B cell (primary cell): ENCODE measurements around the gene KDM4D. TPM values are rescaled to one million over a fixed set of nuclear protein-coding genes. Genes with fewer than 3 reads are reported as not detected.

Experiments used
- ATAC-seq: fragments of 200-7000 bp; cut with Tn5 transposase; one replicate; pipeline ENCODE4 v1.10.0; 2021; ENCODE audit warnings: low read depth, mild to moderate bottlenecking, moderate number of reproducible peaks, moderate library complexity
- CTCF ChIA-PET: fragments of 350-600 bp; sonication (Branson Sonifier 250); formaldehyde crosslinking; loops from one replicate; lab custom pipeline; 2021; ENCODE audit warnings: antibody characterized with exemption, inconsistent platforms; lab: Charles Lee
- POLR2A ChIA-PET: fragments of 350-600 bp; sonication (Branson Sonifier 250); formaldehyde crosslinking; loops from one replicate; lab custom pipeline; 2021; ENCODE audit warnings: antibody characterized with exemption; lab: Charles Lee
- DNase-seq: peaks from one replicate; pipeline ENCODE4 v3.0.0; 2013
- H2AFZ ChIP-seq: 2 replicates; pipeline ENCODE4 v1.6.1; 2012; ENCODE audit warnings: mild to moderate bottlenecking, low read depth, low read length; ENCODE audit not compliant: insufficient read depth, poor library complexity, severe bottlenecking
- H3K27ac ChIP-seq, 2 donors: 1 replicate in 1 of 2; 2 replicates in 1 of 2; pipeline ENCODE4 v1.5.1; 2012 to 2013; ENCODE audit warnings: low read length in 2 of 2, mild to moderate bottlenecking in 2 of 2, moderate library complexity in 1 of 2
- H3K27me3 ChIP-seq, 4 experiments: fragments of 200-600 bp in 1 of 4; sonication (generic) in 1 of 4; replicated peaks in 1 of 4; 1 replicate in 2 of 4; 2 replicates in 2 of 4; pipeline versions ENCODE4 v1.6.1 to v1.7.0; 2013 to 2016; ENCODE audit warnings: low read length in 3 of 4, mild to moderate bottlenecking in 2 of 4, mixed read lengths in 1 of 4, moderate library complexity in 1 of 4; ENCODE audit not compliant: insufficient read depth in 4 of 4, control insufficient read depth in 3 of 4; ENCODE audit errors: control extremely low read depth in 1 of 4
- H3K36me3 ChIP-seq, 2 experiments: replicated peaks in 1 of 2; 1 replicate in 1 of 2; 2 replicates in 1 of 2; pipeline versions ENCODE4 v1.6.1 to v1.7.1; 2013; ENCODE audit warnings: low read length in 1 of 2; ENCODE audit not compliant: insufficient read depth in 2 of 2, control insufficient read depth in 1 of 2; ENCODE audit errors: control extremely low read depth in 1 of 2, extremely low read depth in 1 of 2
- H3K4me1 ChIP-seq, 2 donors: fragments of 200-600 bp in 1 of 2; sonication (generic) in 1 of 2; 1 replicate in 1 of 2; 2 replicates in 1 of 2; pipeline versions ENCODE4 v1.5.1 to v1.6.1; 2013 to 2017; ENCODE audit warnings: low read length in 2 of 2; ENCODE audit not compliant: control insufficient read depth in 2 of 2, insufficient read depth in 2 of 2
- H3K4me2 ChIP-seq: replicated peaks from 2 replicates; pipeline ENCODE3; 2012; ENCODE audit warnings: mild to moderate bottlenecking, low read depth, low read length; ENCODE audit not compliant: poor library complexity, severe bottlenecking
- H3K4me3 ChIP-seq, 5 experiments: fragments of 200-600 bp in 1 of 5; sonication (generic) in 1 of 5; 1 replicate in 3 of 5; 2 replicates in 2 of 5; pipeline versions ENCODE4 v1.5.1 to v1.7.0; 2011 to 2016; ENCODE audit warnings: low read length in 4 of 5, mild to moderate bottlenecking in 4 of 5, low read depth in 2 of 5, control low read depth in 1 of 5, moderate library complexity in 1 of 5; ENCODE audit not compliant: insufficient read depth in 1 of 5; ENCODE audit errors: control extremely low read depth in 1 of 5, extremely low read depth in 1 of 5
- H3K79me2 ChIP-seq: fragments of 200-600 bp; sonication (generic); one replicate; pipeline ENCODE4 v1.6.0; 2016; ENCODE audit warnings: low read length; ENCODE audit not compliant: control insufficient read depth, insufficient read depth
- H3K9ac ChIP-seq: fragments of 200-600 bp; sonication (generic); 2 replicates; pipeline ENCODE4 v1.6.1; 2017; ENCODE audit warnings: mild to moderate bottlenecking, low read length, moderate library complexity
- H3K9me3 ChIP-seq, 3 donors: one replicate each; pipeline versions ENCODE4 v1.6.1 to v1.7.1; 2013; ENCODE audit warnings: low read length in 2 of 3; ENCODE audit not compliant: control insufficient read depth in 2 of 3, insufficient read depth in 1 of 3; ENCODE audit errors: control extremely low read depth in 1 of 3
- H4K20me1 ChIP-seq: 2 replicates; pipeline ENCODE4 v1.6.0; 2012; ENCODE audit warnings: mild to moderate bottlenecking, low read length; ENCODE audit not compliant: insufficient read depth, control insufficient read depth, poor library complexity, severe bottlenecking
- H3K27ac Mint-ChIP-seq: one replicate; pipeline ENCODE4 v1.8.0; 2021; ENCODE audit warnings: mixed read lengths
- H3K27me3 Mint-ChIP-seq: one replicate; pipeline ENCODE4 v1.8.0; 2021; ENCODE audit warnings: mixed read lengths
- H3K4me1 Mint-ChIP-seq: one replicate; pipeline ENCODE4 v1.8.0; 2021; ENCODE audit warnings: mixed read lengths
- H3K4me3 Mint-ChIP-seq: one replicate; pipeline ENCODE4 v1.8.0; 2021; ENCODE audit warnings: mixed read lengths
- H3K9me3 Mint-ChIP-seq: one replicate; pipeline ENCODE4 v1.8.0; 2022; ENCODE audit warnings: mixed read lengths; ENCODE audit not compliant: insufficient read depth
- CTCF ChIP-seq: fragments of 200-600 bp; IDR thresholded peaks from one replicate; pipeline ENCODE4 v1.8.0; 2022; ENCODE audit warnings: antibody characterized with exemption, mild to moderate bottlenecking
- EZH2 ChIP-seq: IDR thresholded peaks from 2 replicates; pipeline ENCODE4 v1.6.1; 2012; ENCODE audit warnings: borderline replicate concordance, low read depth, mild to moderate bottlenecking, moderate library complexity, low read length; ENCODE audit not compliant: insufficient read depth, poor library complexity, severe bottlenecking
- WGBS: methylation state at CpG from one replicate; pipeline ENCODE4 v1.1.5; 2013; ENCODE audit warnings: missing lambda C conversion rate; ENCODE audit not compliant: insufficient coverage; 5-methylcytosine and 5-hydroxymethylcytosine counted together
- intact Hi-C: fragments of 100-400 bp; cut with micrococcal nuclease; formaldehyde crosslinking; loops from one replicate; pipeline ENCODE4 v1.10.0; 2022
- polyA plus RNA-seq: library from polyadenylated mRNA; depleted of rRNA; stranded (reverse); fragments of >200 nt; gene quantifications from 2 replicates; pipeline ENCODE4 v1.2.3, GENCODE V29; 2012
- total RNA-seq, 2 donors: library from RNA; stranded (reverse); fragments of 120-200 nt in 1 of 2; gene quantifications; 1 replicate in 1 of 2; 2 replicates in 1 of 2; pipeline versions ENCODE4 v1.2.3 to v1.2.4, GENCODE V29; 2013 to 2022

KDM4D gene
- total and polyA plus RNA-seq, 2 donors (not counting 1 experiment from before 2014, with no cell fraction given) = 0.44 to 0.58 TPM

DNA sequence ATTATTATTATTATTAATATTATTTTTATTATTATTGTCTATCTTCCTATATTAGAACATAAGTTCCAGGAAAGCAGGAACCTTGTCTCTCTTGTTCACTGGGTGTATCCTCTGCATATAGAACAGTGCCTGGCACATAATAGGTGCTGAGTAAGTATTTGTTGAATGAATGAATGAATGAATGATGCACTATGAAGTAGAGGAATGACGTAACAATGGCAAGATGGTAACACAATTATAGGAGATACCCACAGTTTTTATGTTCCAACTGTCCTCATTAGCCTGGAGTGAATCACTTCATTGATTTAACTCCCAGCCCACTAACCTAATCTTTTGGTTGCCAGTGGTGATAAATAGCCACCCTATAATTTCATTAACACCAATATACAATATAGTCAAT lies 2.1 kb downstream of the KDM4D start:
- ATAC-seq (no peak), DNase-seq (no peak)
- Histone ChIP-seq H3K27me3 (no peaks in the 10 kb centered on the region), H3K4me2 (no peak overlapping the region), H3K27ac (no peak overlapping the region), H4K20me1 (peaks cover 7% of the 10 kb centered on the region), H3K79me2 (peaks cover 13% of the 10 kb centered on the region), H3K9me3 (no peaks in the 10 kb centered on the region), H3K4me3 (no peak overlapping the region), H3K4me1 (peaks cover 10 to 14% of the 10 kb centered on the region in 2 donors), H3K36me3 (peaks cover 5 to 14% of the 10 kb centered on the region in 2 experiments), H3K9ac (no peak overlapping the region), H2AFZ (no peak overlapping the region)
- TF ChIP-seq EZH2 (no peak), CTCF (no peak)
- H3K27me3 Mint-ChIP-seq = no peaks in the 10 kb centered on the region
- intact Hi-C loops = loop anchor here (10.0 kb wide), 1 partner anchor 739 kb away; no protein-coding TSS in a partner anchor
- ChIA-PET CTCF (interaction anchor here (0.9 to 1.0 kb wide), 2 partner anchors 28 to 92 kb away, joined by 3 read pairs; no protein-coding TSS in a partner anchor), POLR2A (no interaction called here)
- WGBS = no CpG with 5 or more reads among the region's 1 CpG
- no peaks in the 10 kb centered on the region for H3K9me3 Mint-ChIP-seq
- peaks cover 13% of the 10 kb centered on the region for H3K4me1 Mint-ChIP-seq
- no peak overlapping the region for H3K4me3 Mint-ChIP-seq
- no peak overlapping the region for H3K27ac Mint-ChIP-seq

GRCh38 chr11:94987378-94987777 lies 13.9 kb downstream of the KDM4D start:
- no CpG with 5 or more reads among the region's 4 CpGs for WGBS
- Mint-ChIP-seq H3K27ac (no peak overlapping the region), H3K4me1 (no peaks in the 10 kb centered on the region), H3K27me3 (peaks cover 18% of the 10 kb centered on the region), H3K4me3 (no peak overlapping the region), H3K9me3 (no peaks in the 10 kb centered on the region)
- DNase-seq (no peak), ATAC-seq (no peak)
- Histone ChIP-seq H3K4me1 (no peaks in the 10 kb centered on the region), H4K20me1 (no peaks in the 10 kb centered on the region), H3K27me3 (peaks cover 0 to 10% (median 2%) of the 10 kb centered on the region in 4 experiments), H3K79me2 (no peaks in the 10 kb centered on the region), H3K9me3 (no peaks in the 10 kb centered on the region), H3K4me2 (no peak overlapping the region), H3K27ac (no peak overlapping the region), H3K9ac (no peak overlapping the region), H3K4me3 (no peak overlapping the region), H3K36me3 (no peaks in the 10 kb centered on the region), H2AFZ (no peak overlapping the region)
- CTCF ChIA-PET = no interaction called here
- TF ChIP-seq CTCF (no peak), EZH2 (no peak)
- POLR2A ChIA-PET = no interaction called here
- intact Hi-C loops = no loop called here
